WI38 (cell line): Measurements from ENCODE around the gene TSPAN14.

Source experiments
- H3K4me3 ChIP-seq: 2 replicates; pipeline ENCODE4 v1.5.1; 2011; ENCODE audit warnings: low read depth, mild to moderate bottlenecking, control low read depth, low read length
- CTCF ChIP-seq: IDR thresholded peaks from 2 replicates; pipeline ENCODE4 v1.5.1; 2012; ENCODE audit warnings: low read depth, mild to moderate bottlenecking, control low read depth, low read length

The TSPAN14 gene

GRCh38 chr10:80452069-80452468 is 2.0 kb upstream of the TSPAN14 start:
- no peak for TF ChIP-seq CTCF
- no peak overlapping the region for H3K4me3 ChIP-seq

- no peak overlapping the region for H3K4me3 ChIP-seq
- no peak for TF ChIP-seq CTCF
Measured at GRCh38 chr10:80452640-80453039, 1.5 kb upstream of the TSPAN14 start.

GRCh38 chr10:80453056-80453841 is 861 bp upstream of the TSPAN14 start:
- H3K4me3 ChIP-seq: peak overlapping the region; percentile 59

GRCh38 chr10:80454513-80455460 is 677 bp downstream of the TSPAN14 start:
- TF ChIP-seq CTCF: no peak

More at GRCh38 chr10:80453056-80453841, 861 bp upstream of the TSPAN14 start:
- no peak for TF ChIP-seq CTCF

GRCh38 chr10:80455461-80456349 is 1.6 kb downstream of the TSPAN14 start:
- no peak for TF ChIP-seq CTCF
- H3K4me3 ChIP-seq: peak overlapping the region; percentile 70

More at GRCh38 chr10:80454513-80455460, 677 bp downstream of the TSPAN14 start:
- peak overlapping the region; percentile 70 for H3K4me3 ChIP-seq

GRCh38 chr10:80457554-80458262 is 3.6 kb downstream of the TSPAN14 start:
- no peak overlapping the region for H3K4me3 ChIP-seq
- no peak for TF ChIP-seq CTCF
